HepG2 (cell line): ENCODE data around the gene SMIM36. TPM values are rescaled to one million over a fixed set of nuclear protein-coding genes. Genes with fewer than 3 reads are reported as not detected.

Experiments
- ATAC-seq: fragments of 200-7000 bp; cut with Tn5 transposase; 3 replicates; pipeline ENCODE4 v1.9.1; 2020; ENCODE audit warnings: mild to moderate bottlenecking, moderate library complexity
- BruUV-seq: library from RNA; stranded (reverse); fragments of 400-500 nt; replicated peaks from 2 replicates; lab custom pipeline; 2021; lab: Mats Ljungman, UMichigan
- CTCF ChIA-PET: fragments of 300-600 bp; formaldehyde crosslinking; extraction: SDS; loops from one replicate; lab custom pipeline; 2021; ENCODE audit warnings: low total read pairs, inconsistent platforms, low intra/inter-chr PET ratio; lab: Yijun Ruan, JAX
- POLR2A ChIA-PET: fragments of 350-600 bp; sonication (Branson Sonifier 250); formaldehyde crosslinking; loops from one replicate; lab custom pipeline; 2020; ENCODE audit warnings: antibody characterized with exemption, inconsistent platforms; lab: Yijun Ruan, JAX
- DNase-seq: peaks from one replicate; pipeline ENCODE4 v3.0.0-alpha.2; 2015; ENCODE audit warnings: low spot score
- FAIRE-seq: peaks from 3 replicates; lab custom pipeline; 2011; peaks lifted over from hg19 to GRCh38; lab: Jason Lieb, UNC
- H2AFZ ChIP-seq: one replicate; pipeline ENCODE4 v1.6.1; 2011; ENCODE audit warnings: low read length, inconsistent platforms
- H3K27ac ChIP-seq: fragments of 300-600 bp; 3 replicates; pipeline ENCODE4 v1.8.0; 2011; ENCODE audit warnings: mixed run types, mild to moderate bottlenecking, mixed read lengths, low read length, inconsistent platforms; ENCODE audit not compliant: insufficient read depth; ENCODE audit errors: extremely low read length
- H3K27me3 ChIP-seq, 2 experiments: fragments of 200-600 bp in 1 of 2; 2 replicates in 1 of 2; 3 replicates in 1 of 2; pipeline versions ENCODE4 v1.6.0 to v1.8.0; 2011; ENCODE audit warnings: low read length in 2 of 2, mild to moderate bottlenecking in 2 of 2, moderate library complexity in 2 of 2, inconsistent platforms in 1 of 2; ENCODE audit not compliant: insufficient read depth in 2 of 2, control insufficient read depth in 1 of 2
- H3K36me3 ChIP-seq, 2 experiments: fragments of 200-600 bp in 1 of 2; replicated peaks in 1 of 2; 2 replicates in 1 of 2; 3 replicates in 1 of 2; pipeline versions ENCODE4 v1.5.1 to v1.8.0; 2011; ENCODE audit warnings: low read length in 2 of 2, inconsistent platforms in 1 of 2; ENCODE audit not compliant: insufficient read depth in 2 of 2, control insufficient read depth in 1 of 2
- H3K4me1 ChIP-seq: 2 replicates; pipeline ENCODE4 v1.5.1; 2012; ENCODE audit warnings: low read length, inconsistent platforms; ENCODE audit not compliant: insufficient read depth
- H3K4me2 ChIP-seq: 2 replicates; pipeline ENCODE4 v1.6.0; 2011; ENCODE audit warnings: low read depth, low read length, inconsistent platforms
- H3K4me3 ChIP-seq, 3 experiments: fragments of 200-600 bp in 1 of 3; sonication (generic), shearing (Covaris generic) in 1 of 3; replicated peaks in 1 of 3; 2 replicates each; pipeline ENCODE4 v1.5.1; 2011 to 2016; ENCODE audit warnings: low read length in 3 of 3, inconsistent platforms in 2 of 3, low read depth in 2 of 3, mild to moderate bottlenecking in 2 of 3, control low read depth in 1 of 3, mixed read lengths in 1 of 3; ENCODE audit not compliant: insufficient read depth in 1 of 3
- H3K79me2 ChIP-seq: one replicate; pipeline ENCODE4 v1.6.1; 2011; ENCODE audit warnings: low read length, inconsistent platforms; ENCODE audit not compliant: insufficient read depth
- H3K9ac ChIP-seq: 2 replicates; pipeline ENCODE4 v1.6.0; 2011; ENCODE audit warnings: mild to moderate bottlenecking, low read depth, low read length, inconsistent platforms; ENCODE audit not compliant: insufficient read depth
- H3K9me3 ChIP-seq: 2 replicates; pipeline ENCODE4 v1.5.1; 2012; ENCODE audit warnings: mild to moderate bottlenecking, low read length
- H4K20me1 ChIP-seq: 2 replicates; pipeline ENCODE4 v1.6.0; 2011; ENCODE audit warnings: inconsistent platforms, mild to moderate bottlenecking, low read length, moderate library complexity; ENCODE audit not compliant: insufficient read depth
- ADNP ChIP-seq: sonication (generic); formaldehyde crosslinking; IDR thresholded peaks from 2 replicates; pipeline ENCODE4 v1.4.0; 2020; ENCODE audit warnings: missing genetic modification reagents
- BORCS8-MEF2B ChIP-seq: sonication (generic); formaldehyde crosslinking; IDR thresholded peaks from 2 replicates; pipeline ENCODE4 v1.8.0; 2022; ENCODE audit warnings: mild to moderate bottlenecking, missing genetic modification reagents
- CREB1 ChIP-seq, 2 experiments: fragments of 450-650 bp in 1 of 2; IDR thresholded peaks; 2 replicates each; pipeline ENCODE4 v1.6.1; 2016 to 2017; ENCODE audit warnings: control low read depth in 1 of 2, mild to moderate bottlenecking in 1 of 2, missing compliant biosample characterization in 1 of 2, missing genetic modification characterization in 1 of 2
- FLYWCH1 ChIP-seq: sonication (generic); formaldehyde crosslinking; IDR thresholded peaks from 2 replicates; pipeline ENCODE4 v1.8.1; 2023; ENCODE audit warnings: mild to moderate bottlenecking, missing genetic modification reagents
- JUNB ChIP-seq: sonication (generic); formaldehyde crosslinking; IDR thresholded peaks from 2 replicates; pipeline ENCODE4 v1.8.0; 2022; ENCODE audit warnings: missing genetic modification reagents, mild to moderate bottlenecking, borderline replicate concordance
- MBNL3 ChIP-seq: fragments of 250-450 bp; sonication (Bioruptor Pico); conservative IDR thresholded peaks from 2 replicates; pipeline ENCODE4 v1.8.0; 2022; ENCODE audit warnings: mild to moderate bottlenecking, inconsistent platforms
- NFYC ChIP-seq: IDR thresholded peaks from 2 replicates; pipeline ENCODE4 v1.6.1; 2016; ENCODE audit warnings: missing genetic modification reagents, missing compliant biosample characterization
- REPIN1 ChIP-seq: sonication (generic); formaldehyde crosslinking; IDR thresholded peaks from 2 replicates; pipeline ENCODE4 v1.8.0; 2022; ENCODE audit warnings: missing genetic modification reagents, low read depth, mild to moderate bottlenecking, borderline replicate concordance
- SMAD3 ChIP-seq: sonication (generic); formaldehyde crosslinking; IDR thresholded peaks from 2 replicates; pipeline ENCODE4 v1.4.0; 2020; ENCODE audit warnings: missing genetic modification reagents
- SP5 ChIP-seq: IDR thresholded peaks from 2 replicates; pipeline ENCODE4 v1.6.1; 2016; ENCODE audit warnings: low read depth, borderline replicate concordance
- ZBTB7B ChIP-seq: sonication (generic); formaldehyde crosslinking; IDR thresholded peaks from 2 replicates; pipeline ENCODE4 v1.4.0; 2020; ENCODE audit warnings: missing genetic modification reagents
- ZNF124 ChIP-seq: sonication (generic); formaldehyde crosslinking; IDR thresholded peaks from 2 replicates; pipeline ENCODE4 v1.4.0; 2020; ENCODE audit warnings: missing genetic modification reagents
- ZNF232 ChIP-seq: sonication (generic); formaldehyde crosslinking; IDR thresholded peaks from 2 replicates; pipeline ENCODE4 v1.4.0; 2020; ENCODE audit warnings: missing genetic modification reagents, borderline replicate concordance
- ZNF619 ChIP-seq: sonication (generic); formaldehyde crosslinking; IDR thresholded peaks from 2 replicates; pipeline ENCODE4 v1.4.0; 2020; ENCODE audit warnings: mild to moderate bottlenecking, missing genetic modification reagents
- ZNF674 ChIP-seq: sonication (generic); formaldehyde crosslinking; IDR thresholded peaks from 2 replicates; pipeline ENCODE4 v1.5.0; 2020; ENCODE audit warnings: low read depth, mild to moderate bottlenecking, missing genetic modification reagents
- ZSCAN22 ChIP-seq: sonication (generic); formaldehyde crosslinking; IDR thresholded peaks from 2 replicates; pipeline ENCODE4 v1.4.0; 2020; ENCODE audit warnings: mild to moderate bottlenecking, missing genetic modification reagents
- WGBS: methylation state at CpG from one replicate; pipeline ENCODE4 v1.1.6; 2017; ENCODE audit warnings: low lambda C conversion rate; 5-methylcytosine and 5-hydroxymethylcytosine counted together
- in situ Hi-C: cut with HindIII; loops from 2 replicates; pipeline ENCODE4 v1.10.0; 2017; ENCODE audit warnings: low pct_unique_long_range_greater_than_20kb; ENCODE audit not compliant: extremely low pct_ligation_motif_present
- intact Hi-C: fragments of 100-400 bp; cut with micrococcal nuclease; formaldehyde crosslinking; loops from one replicate; pipeline ENCODE4 v1.10.0; 2022; ENCODE audit not compliant: unreplicated experiment
- polyA plus RNA-seq, 8 experiments: library from polyadenylated mRNA; depleted of rRNA in 3 of 8; stranded (reverse) in 7 of 8; unstranded in 1 of 8; fragments of >200 nt; fragmentation: Illumina TruSeq in 4 of 8; extraction: Trizol in 4 of 8; gene quantifications; 2 replicates each; pipeline versions ENCODE4 v1.2.1 to v1.2.3, GENCODE V29; 2011 to 2016; ENCODE audit warnings: low read depth in 4 of 8, missing spikeins in 1 of 8, mixed read lengths in 1 of 8; ENCODE audit not compliant: insufficient read depth in 1 of 8
- total RNA-seq, 5 experiments: library from RNA; depleted of rRNA; stranded (reverse); fragments of >200 nt; fragmentation: Illumina TruSeq; extraction: Trizol; gene quantifications; 2 replicates each; pipeline ENCODE4 v1.2.3, GENCODE V29; 2016; ENCODE audit warnings: low read depth in 1 of 5
- TF ChIP-seq, protein P1 (sequence below): sonication (generic); formaldehyde crosslinking; IDR thresholded peaks from 2 replicates; pipeline ENCODE4 v1.5.0; 2020; ENCODE audit warnings: mild to moderate bottlenecking, missing genetic modification reagents
- TF ChIP-seq, protein P2 (sequence below): IDR thresholded peaks from 2 replicates; pipeline ENCODE4 v1.6.1; 2018; ENCODE audit warnings: missing genetic modification reagents, mild to moderate bottlenecking, missing compliant biosample characterization
- TF ChIP-seq, protein P3 (sequence below): sonication (generic); formaldehyde crosslinking; IDR thresholded peaks from 2 replicates; pipeline ENCODE4 v1.4.0; 2020; ENCODE audit warnings: missing genetic modification reagents, borderline replicate concordance

SMIM36 gene
- total and polyA plus RNA-seq, 2 of the 13 experiments (the other 11 are each of a cell fraction or from before 2014, with no cell fraction given), result not detected

DNA sequence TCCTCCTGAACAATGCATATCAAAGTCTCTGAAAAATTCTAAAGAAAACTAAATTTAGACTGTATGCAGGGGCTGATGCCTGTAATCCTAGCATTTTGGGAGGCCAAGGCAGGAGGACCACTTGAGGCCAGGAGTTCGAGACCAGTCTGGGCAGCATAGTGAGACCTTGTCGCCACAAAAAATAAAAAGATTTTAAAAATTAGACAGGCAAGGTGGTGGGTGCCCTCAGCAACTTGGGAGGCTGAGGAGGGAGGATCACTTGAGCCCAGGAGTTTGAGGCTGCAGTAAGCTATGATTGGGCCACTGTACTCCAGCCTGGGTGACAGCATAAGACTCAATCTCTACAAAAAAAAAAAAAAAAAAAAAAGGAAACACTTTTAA lies 59.5 kb downstream of the SMIM36 start:
- Histone ChIP-seq H3K9ac (0 out of 2 replicates have a peak overlapping the region, but pooled peaks have one; percentile 5), H3K27me3 (no peaks in the 10 kb centered on the region), H3K4me2 (no peak overlapping the region), H3K79me2 (no peaks in the 10 kb centered on the region), H3K9me3 (no peaks in the 10 kb centered on the region), H4K20me1 (no peaks in the 10 kb centered on the region), H3K4me1 (peaks cover 98% of the 10 kb centered on the region), H3K27ac (peak overlapping the region; percentile 58), H3K4me3 (no peak overlapping the region), H2AFZ (no peak overlapping the region), H3K36me3 (no peaks in the 10 kb centered on the region)
- ATAC-seq (no peak), FAIRE-seq (no peak), DNase-seq (no peak)
- no TSS peak for BruUV-seq
- intact Hi-C loops (no loop called here), in situ Hi-C loops (no loop called here)
- ChIA-PET POLR2A (interaction anchor here (1.1 to 1.4 kb wide), 3 partner anchors 19 to 166 kb away, joined by 3 to 14 read pairs (median 4); no protein-coding TSS in a partner anchor), CTCF (no interaction called here)
- WGBS, result 100% methylated on average over 2 of the region's 2 CpGs
- TF ChIP-seq JUNB (CRISPR knock-in tag), result no peak
- TF ChIP-seq CREB1 (IDR thresholded peaks at IDR 0.05), result no peak
- peak; percentile 22; the same call in 1 of the 2 replicates for TF ChIP-seq CREB1 (CRISPR knock-in tag; IDR thresholded peaks at IDR 0.05)
- TF ChIP-seq MBNL3 (CRISPR knock-in tag), result no peak
- TF ChIP-seq ZSCAN22 (CRISPR knock-in tag), result no peak
- TF ChIP-seq ADNP, result no peak
- TF ChIP-seq, protein P1, sequence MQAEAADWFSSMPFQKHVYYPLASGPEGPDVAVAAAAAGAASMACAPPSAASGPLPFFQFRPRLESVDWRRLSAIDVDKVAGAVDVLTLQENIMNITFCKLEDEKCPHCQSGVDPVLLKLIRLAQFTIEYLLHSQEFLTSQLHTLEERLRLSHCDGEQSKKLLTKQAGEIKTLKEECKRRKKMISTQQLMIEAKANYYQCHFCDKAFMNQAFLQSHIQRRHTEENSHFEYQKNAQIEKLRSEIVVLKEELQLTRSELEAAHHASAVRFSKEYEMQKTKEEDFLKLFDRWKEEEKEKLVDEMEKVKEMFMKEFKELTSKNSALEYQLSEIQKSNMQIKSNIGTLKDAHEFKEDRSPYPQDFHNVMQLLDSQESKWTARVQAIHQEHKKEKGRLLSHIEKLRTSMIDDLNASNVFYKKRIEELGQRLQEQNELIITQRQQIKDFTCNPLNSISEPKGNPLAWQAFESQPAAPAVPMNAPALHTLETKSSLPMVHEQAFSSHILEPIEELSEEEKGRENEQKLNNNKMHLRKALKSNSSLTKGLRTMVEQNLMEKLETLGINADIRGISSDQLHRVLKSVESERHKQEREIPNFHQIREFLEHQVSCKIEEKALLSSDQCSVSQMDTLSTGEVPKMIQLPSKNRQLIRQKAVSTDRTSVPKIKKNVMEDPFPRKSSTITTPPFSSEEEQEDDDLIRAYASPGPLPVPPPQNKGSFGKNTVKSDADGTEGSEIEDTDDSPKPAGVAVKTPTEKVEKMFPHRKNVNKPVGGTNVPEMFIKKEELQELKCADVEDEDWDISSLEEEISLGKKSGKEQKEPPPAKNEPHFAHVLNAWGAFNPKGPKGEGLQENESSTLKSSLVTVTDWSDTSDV (CRISPR knock-in tag), result no peak
- TF ChIP-seq, protein P2, sequence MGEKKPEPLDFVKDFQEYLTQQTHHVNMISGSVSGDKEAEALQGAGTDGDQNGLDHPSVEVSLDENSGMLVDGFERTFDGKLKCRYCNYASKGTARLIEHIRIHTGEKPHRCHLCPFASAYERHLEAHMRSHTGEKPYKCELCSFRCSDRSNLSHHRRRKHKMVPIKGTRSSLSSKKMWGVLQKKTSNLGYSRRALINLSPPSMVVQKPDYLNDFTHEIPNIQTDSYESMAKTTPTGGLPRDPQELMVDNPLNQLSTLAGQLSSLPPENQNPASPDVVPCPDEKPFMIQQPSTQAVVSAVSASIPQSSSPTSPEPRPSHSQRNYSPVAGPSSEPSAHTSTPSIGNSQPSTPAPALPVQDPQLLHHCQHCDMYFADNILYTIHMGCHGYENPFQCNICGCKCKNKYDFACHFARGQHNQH, result 0 out of 2 replicates have a peak, but pooled peaks have one; percentile 4
- TF ChIP-seq REPIN1, result no peak
- TF ChIP-seq ZNF619 (CRISPR knock-in tag), result no peak
- 0 out of 2 replicates have a peak, but pooled peaks have one; percentile 7 for TF ChIP-seq SMAD3 (CRISPR knock-in tag)
- TF ChIP-seq FLYWCH1 (CRISPR knock-in tag), result no peak
- no peak for TF ChIP-seq NFYC (CRISPR knock-in tag)
- TF ChIP-seq ZNF674, result no peak
- no peak for TF ChIP-seq ZBTB7B
- TF ChIP-seq ZNF232 (CRISPR knock-in tag), result no peak
- TF ChIP-seq, protein P3, sequence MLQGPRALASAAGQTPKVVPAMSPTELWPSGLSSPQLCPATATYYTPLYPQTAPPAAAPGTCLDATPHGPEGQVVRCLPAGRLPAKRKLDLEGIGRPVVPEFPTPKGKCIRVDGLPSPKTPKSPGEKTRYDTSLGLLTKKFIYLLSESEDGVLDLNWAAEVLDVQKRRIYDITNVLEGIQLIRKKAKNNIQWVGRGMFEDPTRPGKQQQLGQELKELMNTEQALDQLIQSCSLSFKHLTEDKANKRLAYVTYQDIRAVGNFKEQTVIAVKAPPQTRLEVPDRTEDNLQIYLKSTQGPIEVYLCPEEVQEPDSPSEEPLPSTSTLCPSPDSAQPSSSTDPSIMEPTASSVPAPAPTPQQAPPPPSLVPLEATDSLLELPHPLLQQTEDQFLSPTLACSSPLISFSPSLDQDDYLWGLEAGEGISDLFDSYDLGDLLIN, result no peak
- TF ChIP-seq ZNF124 (CRISPR knock-in tag), result no peak
- TF ChIP-seq BORCS8-MEF2B (CRISPR knock-in tag), result no peak
- TF ChIP-seq SP5 (CRISPR knock-in tag), result no peak
